A549 (cell line): ENCODE data around the gene TMEM91.

Experiments
- CEBPB ChIP-seq, 2 experiments: fragments of >200 bp in 1 of 2; sonication (Bioruptor Twin) in 1 of 2; formaldehyde crosslinking in 1 of 2; IDR thresholded peaks; 2 replicates each; pipeline ENCODE4 v1.6.1; 2012 to 2016
- CTCF ChIP-seq: fragments of >200 bp; sonication (Bioruptor Twin); formaldehyde crosslinking; IDR thresholded peaks from 3 replicates; pipeline ENCODE4 v1.5.1; 2016
- EP300 ChIP-seq, 2 experiments: fragments of >200 bp; sonication (Bioruptor Twin); formaldehyde crosslinking; IDR thresholded peaks; 2 replicates in 1 of 2; 3 replicates in 1 of 2; pipeline ENCODE4 v1.6.1; 2016 to 2017
- ESRRA ChIP-seq: fragments of 150-350 bp; IDR thresholded peaks from 2 replicates; pipeline ENCODE4 v1.6.1; 2014; ENCODE audit warnings: mild to moderate bottlenecking, low read length, borderline replicate concordance
- HOXA7 ChIP-seq: fragments of 250-450 bp; sonication (Bioruptor Pico); IDR thresholded peaks from 2 replicates; pipeline ENCODE4 v1.5.0; 2020; ENCODE audit warnings: mild to moderate bottlenecking, moderate library complexity
- HOXB13 ChIP-seq: fragments of 250-450 bp; sonication (Bioruptor Pico); IDR thresholded peaks from 2 replicates; pipeline ENCODE4 v1.5.0; 2020; ENCODE audit warnings: low read depth, mild to moderate bottlenecking, moderate library complexity
- MAX ChIP-seq: IDR thresholded peaks from 2 replicates; pipeline ENCODE4 v1.6.1; 2012
- POLR2A ChIP-seq: IDR thresholded peaks from 2 replicates; pipeline ENCODE4 v1.6.1; 2012; ENCODE audit warnings: mild to moderate bottlenecking, low read length
- RCOR1 ChIP-seq: fragments of 150-350 bp; IDR thresholded peaks from 2 replicates; pipeline ENCODE4 v1.6.1; 2014; ENCODE audit warnings: antibody characterized with exemption, low read length, low read depth
- USF2 ChIP-seq: fragments of 450-650 bp; IDR thresholded peaks from 2 replicates; pipeline ENCODE4 v1.6.1; 2014; ENCODE audit warnings: antibody characterized with exemption

DNA sequence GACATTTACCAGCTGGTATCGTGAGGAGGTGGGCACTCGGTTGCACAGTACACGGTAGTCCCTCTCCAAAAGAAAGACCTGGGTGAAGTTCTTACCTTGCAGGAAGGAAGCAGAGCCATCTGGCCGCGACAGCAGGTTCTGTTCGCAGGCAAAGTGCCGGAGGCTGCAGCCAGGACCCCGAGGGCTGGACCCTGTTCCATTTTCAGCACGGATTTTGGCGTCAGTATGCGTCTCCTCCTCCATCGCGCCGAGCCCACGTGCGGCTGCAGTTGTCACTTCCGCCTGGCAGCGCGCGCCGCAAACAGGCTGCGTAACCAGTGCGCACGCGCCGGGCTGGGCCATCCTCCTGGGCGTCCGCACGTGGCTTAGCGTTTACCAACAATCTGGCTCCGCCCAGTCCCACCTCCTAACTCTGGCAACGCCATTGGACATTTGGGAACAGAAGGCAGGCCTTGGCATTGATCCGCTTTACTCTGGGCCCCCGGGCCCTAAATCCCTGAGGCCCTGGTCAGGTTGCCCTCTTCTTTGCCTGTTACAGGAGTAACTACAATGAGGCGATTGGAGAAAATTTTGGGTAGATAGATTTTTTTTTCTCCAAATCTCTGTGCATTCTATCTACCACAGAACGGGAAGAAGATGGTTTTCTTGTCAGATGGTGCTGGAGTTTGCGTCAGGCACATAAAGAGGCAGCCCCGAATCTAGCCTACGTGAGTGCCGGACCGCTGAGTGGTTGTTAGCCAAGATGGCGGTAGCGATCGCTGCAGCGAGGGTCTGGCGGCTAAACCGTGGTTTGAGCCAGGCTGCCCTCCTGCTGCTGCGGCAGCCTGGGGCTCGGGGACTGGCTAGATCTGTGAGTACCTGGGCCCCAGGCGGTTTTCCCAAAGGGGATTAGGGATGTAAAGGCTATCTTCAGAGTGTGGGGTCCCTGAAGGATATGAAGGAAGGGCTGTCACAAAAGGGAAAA lies 21.0 kb downstream of the TMEM91 start, which contains the start of the genes BCKDHA and EXOSC5:
- no peak for TF ChIP-seq EP300 (IDR thresholded peaks at IDR 0.05)
- TF ChIP-seq CTCF = no peak
- TF ChIP-seq ESRRA = no peak
- TF ChIP-seq HOXB13 = peak; percentile 37; the same call in 1 of the 2 replicates
- TF ChIP-seq USF2 = peak; percentile 97
- peak; percentile 87 for TF ChIP-seq POLR2A
- peak; percentile 100 for TF ChIP-seq MAX
- TF ChIP-seq HOXA7 (CRISPR knock-in tag) = no peak
- TF ChIP-seq CEBPB (IDR thresholded peaks at IDR 0.05) = no peak
- TF ChIP-seq RCOR1 = peak; percentile 13; the same call in 1 of the 2 replicates
